ENCODE data around the gene CYBB.

Gene CYBB

DNA sequence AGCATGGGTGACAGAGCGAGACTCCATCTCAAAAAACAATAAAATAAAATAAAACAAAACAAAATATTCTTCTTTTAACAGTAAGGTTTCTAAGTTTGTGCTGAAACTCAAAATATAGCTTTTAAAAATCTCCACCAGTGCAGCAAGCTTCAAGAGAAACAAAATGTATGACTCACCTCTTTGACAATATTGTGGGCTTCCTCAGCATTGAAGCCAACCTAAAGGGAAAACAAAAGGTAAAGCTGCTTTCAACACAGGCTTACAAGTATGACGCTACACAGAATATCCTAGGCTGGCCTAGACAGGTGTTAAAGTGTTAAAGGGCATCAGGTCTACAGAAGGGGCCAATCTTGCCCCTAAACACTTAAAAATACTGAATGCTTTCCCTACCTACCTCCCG lies 66.3 kb downstream of the CYBB start:
- no peak for DNase-seq

- no peak for DNase-seq
These were observed 66.7 kb downstream of the CYBB start for GRCh38 chrX:37846558-37846933.

GRCh38 chrX:37846934-37847732 lies 67.3 kb downstream of the CYBB start, which contains the start of gene DYNLT3:
TSS of gene DYNLT3 (minus strand) at chrX:37847571. CDS start at chrX:37847510, 61 bp downstream.
- peak; percentile 71 for DNase-seq

DNA sequence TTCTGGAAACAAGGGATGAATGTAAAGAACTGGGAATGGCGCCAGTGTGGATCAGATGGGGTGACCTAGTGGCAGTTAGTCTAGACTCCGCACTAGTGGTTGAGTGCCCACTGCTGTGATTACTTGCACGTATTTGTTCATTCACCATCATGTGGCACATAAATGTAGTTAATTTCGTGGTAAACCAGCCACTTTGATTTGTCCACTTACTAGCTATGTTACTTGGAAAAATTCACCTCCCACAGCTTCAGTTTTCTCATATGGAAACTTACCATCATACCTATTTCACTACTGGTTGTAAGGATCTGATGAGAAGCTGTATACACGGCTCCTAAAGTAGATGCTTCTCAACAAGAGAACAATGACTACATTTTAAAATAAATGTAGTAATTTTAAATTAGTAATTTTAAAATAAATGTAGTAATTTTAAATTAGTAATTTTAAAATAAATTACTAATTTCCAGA lies 67.9 kb downstream of the CYBB start:
- no peak for DNase-seq

DNA sequence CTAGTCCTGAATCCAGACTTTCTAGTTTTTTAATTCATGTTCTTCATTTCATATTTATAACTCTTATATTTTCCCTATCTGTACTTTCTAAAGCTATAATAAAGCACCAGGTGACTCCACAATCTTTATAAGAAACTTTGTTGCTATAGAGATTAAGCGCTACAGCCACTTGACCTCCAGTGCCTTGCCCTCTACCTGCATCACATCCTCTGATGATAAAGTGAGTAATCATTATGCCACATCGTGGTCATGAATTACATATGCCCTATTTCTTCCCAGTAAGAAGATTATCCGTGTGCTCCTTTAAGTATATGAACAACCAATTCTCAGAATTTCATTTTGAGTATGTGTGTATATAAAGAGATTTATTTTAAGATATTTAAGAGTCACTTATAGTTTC lies 74.3 kb downstream of the CYBB start:
- no peak for DNase-seq

- no peak for DNase-seq
These were observed 74.9 kb downstream of the CYBB start for GRCh38 chrX:37854748-37855147.

DNA sequence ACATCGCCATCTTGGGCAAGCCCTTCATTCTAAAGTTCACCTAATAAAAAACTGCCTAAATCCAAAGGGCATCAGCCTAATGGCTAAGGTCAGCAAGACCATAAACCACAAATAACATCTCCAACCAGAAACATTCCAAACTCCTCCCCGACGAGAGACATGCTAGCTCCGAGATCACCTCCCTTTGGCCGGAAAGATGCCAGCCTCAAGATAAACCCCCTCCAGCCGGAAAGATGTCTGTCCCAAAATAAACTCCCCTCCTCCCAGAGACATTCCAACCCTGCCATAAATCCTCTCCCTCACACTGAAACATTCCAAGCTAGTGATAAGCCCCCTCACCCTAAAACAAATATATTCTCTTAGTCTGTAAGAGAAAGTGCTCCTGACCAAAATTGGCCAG lies 80.9 kb downstream of the CYBB start:
- DNase-seq, result no peak

- DNase-seq, result no peak
These were observed 83.0 kb downstream of the CYBB start for GRCh38 chrX:37862851-37863250.
